ENCODE measurements around the gene CCL22.

- TF ChIP-seq POLR2A (IDR thresholded peaks at IDR 0.05; ENCODE audit: low read length) (no peak), GATA1 (IDR thresholded peaks at IDR 0.05; ENCODE audit: low read depth, low read length) (no peak)
Observed at GRCh38 chr16:57374067-57374534, 15.5 kb downstream of the CCL22 start.

All from erythroblast (primary cell).